GM18951 (cell line): ENCODE results near the gene C1orf167.

Experiments used
- POLR2A ChIP-seq: IDR thresholded peaks from 4 replicates; pipeline ENCODE4 v1.6.1; 2011; ENCODE audit warnings: mild to moderate bottlenecking; ENCODE audit not compliant: insufficient read length, insufficient read depth; ENCODE audit errors: extremely low read depth
- in situ Hi-C: fragments of 300-500 bp; cut with MboI; formaldehyde crosslinking; loops from one replicate; pipeline ENCODE4 v1.12.0; 2022; ENCODE audit warnings: low sequenced_read_pairs, mixed read lengths, inconsistent platforms; ENCODE audit not compliant: unreplicated experiment

C1orf167 gene

GRCh38 chr1:11813021-11813420 is 51.0 kb downstream of the C1orf167 start:
- no peak for TF ChIP-seq POLR2A
- in situ Hi-C loops = no loop called here

DNA sequence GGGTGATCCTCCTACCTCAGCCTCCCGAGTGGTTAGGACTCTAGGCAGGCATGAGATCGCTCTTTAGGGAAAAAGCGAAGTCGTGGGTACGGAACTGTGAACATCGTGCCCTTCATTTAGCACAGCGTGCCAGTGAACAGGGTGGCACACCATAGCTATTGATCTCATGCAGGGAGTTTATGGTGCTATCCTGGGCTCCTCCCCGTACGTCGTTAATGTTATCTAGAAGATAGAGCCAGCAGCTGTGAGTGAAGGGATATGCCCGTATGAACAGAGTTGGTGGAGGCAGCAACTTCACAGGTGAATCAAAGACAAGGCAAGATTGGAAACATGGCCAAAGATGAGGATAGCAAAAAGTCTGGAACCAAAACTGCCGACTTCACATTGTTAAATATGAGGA is 55.2 kb downstream of the C1orf167 start:
- no peak for TF ChIP-seq POLR2A
- in situ Hi-C loops = no loop called here

GRCh38 chr1:11822091-11822490 is 60.1 kb downstream of the C1orf167 start:
- in situ Hi-C loops = no loop called here
- no peak for TF ChIP-seq POLR2A

DNA sequence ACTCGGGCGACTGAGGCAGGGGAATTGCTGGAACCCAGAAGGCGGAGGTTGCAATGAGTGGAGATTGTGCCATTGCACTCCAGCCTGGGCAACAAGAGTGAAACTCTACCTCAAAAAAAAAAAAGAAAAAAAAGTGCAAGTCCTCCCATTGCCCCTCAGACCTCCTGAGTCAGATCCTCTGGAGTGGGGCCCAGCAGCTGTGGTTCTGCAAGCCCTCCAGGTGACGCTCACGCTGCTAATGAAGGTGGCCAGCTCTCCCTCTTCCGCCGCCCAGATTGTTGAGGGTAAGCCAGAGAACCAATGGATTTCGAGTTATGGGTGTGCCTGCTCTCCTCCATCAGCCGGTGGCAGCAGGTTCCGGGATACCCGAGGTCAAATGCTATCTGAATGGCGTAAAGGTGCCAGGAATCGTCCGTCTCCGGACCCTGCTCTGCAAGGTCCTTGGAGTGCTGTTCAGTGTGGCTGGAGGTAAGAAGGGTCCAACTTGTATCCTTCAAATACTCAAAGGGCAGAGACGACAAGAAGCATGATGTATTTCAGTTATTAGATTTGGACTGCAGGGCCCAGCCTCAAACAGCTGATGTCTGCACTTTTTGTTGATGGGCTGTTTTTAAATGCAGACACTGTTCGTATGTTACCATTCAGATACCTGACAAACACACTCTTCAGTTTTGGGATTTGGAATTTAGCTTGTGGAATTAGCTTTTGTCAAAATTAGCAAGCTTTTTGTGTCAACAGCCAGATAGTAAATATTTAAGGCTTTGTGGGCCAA is 61.6 kb downstream of the C1orf167 start:
- no peak for TF ChIP-seq POLR2A
- in situ Hi-C loops = no loop called here

GRCh38 chr1:11825131-11825530 is 63.1 kb downstream of the C1orf167 start:
- no peak for TF ChIP-seq POLR2A
- in situ Hi-C loops = no loop called here

DNA sequence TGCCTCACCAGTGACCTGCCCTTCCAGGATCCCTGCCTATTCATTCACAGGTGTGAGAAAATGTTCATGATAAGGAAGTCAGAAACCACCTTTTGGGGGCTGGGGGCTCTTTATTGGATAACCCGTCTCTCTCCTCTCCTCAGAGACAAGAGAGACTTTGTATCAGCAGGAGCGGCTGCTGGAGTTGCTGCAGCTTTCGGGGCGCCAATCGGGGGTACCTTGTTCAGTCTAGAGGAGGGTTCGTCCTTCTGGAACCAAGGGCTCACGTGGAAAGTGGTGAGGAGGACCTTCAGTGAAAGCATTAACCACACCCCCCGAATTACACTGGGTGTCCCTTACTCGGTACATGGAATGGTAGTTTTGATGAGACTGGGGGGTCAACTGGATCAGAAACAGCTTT is 65.0 kb downstream of the C1orf167 start:
- no peak for TF ChIP-seq POLR2A
- in situ Hi-C loops = no loop called here

- TF ChIP-seq POLR2A = no peak
- in situ Hi-C loops = no loop called here
These were observed 66.5 kb downstream of the C1orf167 start for GRCh38 chr1:11828511-11828910.

DNA sequence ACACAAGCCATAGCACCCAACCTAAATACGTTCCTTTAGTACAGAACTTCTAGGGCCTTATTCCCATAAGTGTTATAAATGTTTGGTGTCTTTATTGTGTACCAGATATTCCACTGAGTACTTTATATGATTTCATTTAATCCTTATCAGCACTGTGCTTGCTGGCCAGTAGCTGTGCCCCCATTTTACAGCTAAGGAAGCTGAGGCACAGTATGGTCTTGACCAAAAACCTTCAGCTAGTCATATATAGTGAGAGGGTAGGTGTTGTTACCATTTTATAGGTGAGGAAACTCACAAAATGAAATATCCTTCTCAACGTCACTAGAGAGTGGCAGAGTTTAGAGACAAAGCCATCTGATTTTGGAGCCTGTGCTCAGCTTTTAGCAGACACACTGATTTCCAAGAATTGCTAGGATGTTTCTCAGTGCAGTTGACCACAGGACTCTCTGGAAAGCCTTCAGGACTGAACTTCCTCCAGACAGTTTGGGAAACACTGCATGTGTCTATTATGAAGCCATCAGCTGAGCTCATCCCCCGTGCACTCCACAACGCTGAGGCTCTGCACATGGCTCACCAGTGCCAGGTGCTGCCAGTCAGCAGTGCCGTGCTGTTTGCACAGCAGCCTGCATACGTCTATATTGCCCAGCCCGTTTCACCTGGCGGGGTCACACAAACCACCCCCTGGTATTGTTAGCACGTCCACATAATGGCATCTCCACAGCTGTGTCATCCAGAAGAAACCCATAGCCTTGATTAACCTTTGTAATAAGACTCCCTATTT is 70.1 kb downstream of the C1orf167 start:
- in situ Hi-C loops = no loop called here
- no peak for TF ChIP-seq POLR2A

DNA sequence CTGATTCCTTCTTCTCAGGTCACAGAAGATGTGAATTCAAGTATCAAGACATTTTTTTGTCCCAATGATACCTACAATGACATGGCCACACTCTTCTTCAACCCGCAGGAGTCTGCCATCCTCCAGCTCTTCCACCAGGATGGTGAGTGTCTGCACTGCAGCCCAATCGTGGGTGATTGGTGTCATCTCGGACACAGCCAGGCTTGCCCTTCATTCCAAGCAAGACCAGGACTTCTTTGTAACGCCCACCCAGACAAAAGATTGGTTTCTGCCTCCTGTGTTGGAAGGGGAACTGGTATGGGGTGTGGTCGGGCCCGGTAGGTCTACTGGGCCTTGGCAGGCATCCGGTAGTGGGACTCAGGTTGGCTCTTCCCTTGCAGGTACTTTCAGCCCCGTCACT is 71.5 kb downstream of the C1orf167 start:
- in situ Hi-C loops = no loop called here
- no peak for TF ChIP-seq POLR2A

DNA sequence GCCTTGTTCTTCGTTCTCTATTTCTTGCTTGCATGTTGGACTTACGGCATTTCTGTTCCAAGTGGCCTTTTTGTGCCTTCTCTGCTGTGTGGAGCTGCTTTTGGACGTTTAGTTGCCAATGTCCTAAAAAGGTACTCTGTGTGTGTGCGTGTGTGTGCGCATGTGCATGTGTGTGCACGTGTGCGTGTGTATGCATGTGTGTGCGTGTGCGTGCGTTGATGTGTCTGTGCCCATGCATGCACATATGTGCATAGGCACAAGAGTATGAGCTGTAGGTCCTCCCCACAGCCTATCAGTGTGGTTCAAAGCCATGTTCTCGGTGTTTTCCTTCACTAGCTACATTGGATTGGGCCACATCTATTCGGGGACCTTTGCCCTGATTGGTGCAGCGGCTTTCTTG is 71.9 kb downstream of the C1orf167 start:
- no peak for TF ChIP-seq POLR2A
- in situ Hi-C loops = no loop called here

- no peak for TF ChIP-seq POLR2A
- in situ Hi-C loops = no loop called here
These were observed 73.6 kb downstream of the C1orf167 start for GRCh38 chr1:11835441-11836225.

DNA sequence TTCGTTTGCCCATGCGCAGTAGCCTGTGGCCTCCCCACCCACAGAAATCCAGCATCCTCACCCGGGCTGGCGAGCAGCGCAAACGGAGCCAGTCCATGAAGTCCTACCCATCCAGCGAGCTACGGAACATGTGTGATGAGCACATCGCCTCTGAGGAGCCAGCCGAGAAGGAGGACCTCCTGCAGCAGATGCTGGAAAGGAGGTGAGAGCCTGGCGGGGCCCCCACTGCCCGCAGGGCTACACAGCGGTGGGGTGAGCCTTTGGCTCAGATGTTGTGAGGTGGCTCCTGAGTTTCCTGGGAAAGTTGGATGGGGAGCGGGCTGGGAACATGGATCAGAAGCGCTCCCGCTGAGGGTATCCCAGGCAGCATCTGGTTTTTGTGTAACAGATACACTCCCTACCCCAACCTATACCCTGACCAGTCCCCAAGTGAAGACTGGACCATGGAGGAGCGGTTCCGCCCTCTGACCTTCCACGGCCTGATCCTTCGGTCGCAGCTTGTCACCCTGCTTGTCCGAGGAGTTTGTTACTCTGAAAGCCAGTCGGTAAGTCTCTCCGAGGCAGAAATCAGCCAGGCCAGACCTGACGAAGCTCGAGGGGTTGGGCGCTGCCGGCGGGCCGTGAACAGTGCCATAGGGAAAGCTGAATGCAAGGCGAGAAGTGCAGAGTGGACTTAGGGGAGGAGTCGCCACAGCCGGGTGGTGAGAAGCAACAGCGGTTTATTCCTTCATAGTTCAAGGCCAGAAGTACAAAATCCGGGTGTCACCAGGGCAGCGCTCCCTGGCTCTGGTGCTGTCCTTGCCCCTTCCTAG is 75.2 kb downstream of the C1orf167 start:
- TF ChIP-seq POLR2A = no peak
- in situ Hi-C loops = no loop called here
